ENCODE results near the gene KLC1.

- TF ChIP-seq CTCF (conservative IDR thresholded peaks at IDR 0.05; ENCODE audit: low read depth, low read length): no peak
- TF ChIP-seq EZH2 (IDR thresholded peaks at IDR 0.05; ENCODE audit: low read length, unreplicated experiment): no peak
These were observed 97.5 kb downstream of the KLC1 start for GRCh38 chr14:103726474-103726873.

All from PC-3 (cell line).